GM21723 (cell line): ENCODE measurements around the gene PRPF40A.
"Not testable (repeated sequence)": the region's sequence is repeated elsewhere in the genome, so short reads cannot be mapped to it uniquely, and the experiment has no call there.

Experiments used
- ATAC-seq: cut with Tn5 transposase; IDR thresholded peaks from one replicate; pipeline ENCODE4 v1.9.1; 2021; ENCODE audit warnings: mild to moderate bottlenecking, moderate library complexity; ENCODE audit not compliant: unreplicated experiment

PRPF40A gene

GRCh38 chr2:152717228-152718075, at the start of gene PRPF40A:
Gene PRPF40A (minus strand): TSS chr2:152717461. CDS start chr2:152717439, 22 bp downstream.
- peak; percentile 68 for ATAC-seq

GRCh38 chr2:152766928-152767327, 49.7 kb upstream of the PRPF40A start:
- ATAC-seq = no peak

- ATAC-seq = no peak
These were observed 46.4 kb upstream of the PRPF40A start for GRCh38 chr2:152763651-152764050.

- not testable (repeated sequence) for ATAC-seq
These were observed 45.9 kb upstream of the PRPF40A start for GRCh38 chr2:152763208-152763607.

- ATAC-seq = no peak
These were observed 44.9 kb upstream of the PRPF40A start for GRCh38 chr2:152762202-152762601.

- no peak for ATAC-seq
These were observed 44.0 kb upstream of the PRPF40A start for GRCh38 chr2:152761214-152761613.

- no peak for ATAC-seq
These were observed 42.2 kb upstream of the PRPF40A start for GRCh38 chr2:152759290-152760072.

GRCh38 chr2:152755029-152755428, 37.8 kb upstream of the PRPF40A start:
- ATAC-seq = no peak

- not testable (repeated sequence) for ATAC-seq
These were observed 30.5 kb upstream of the PRPF40A start for GRCh38 chr2:152747751-152748150.

GRCh38 chr2:152743002-152743401, 25.7 kb upstream of the PRPF40A start:
- ATAC-seq = peak; percentile 53

GRCh38 chr2:152740743-152741328, 23.6 kb upstream of the PRPF40A start:
- ATAC-seq = peak; percentile 81

- not testable (repeated sequence) for ATAC-seq
These were observed 22.4 kb upstream of the PRPF40A start for GRCh38 chr2:152739705-152740104.

- ATAC-seq = no peak
These were observed 21.2 kb upstream of the PRPF40A start for GRCh38 chr2:152738438-152738837.

- ATAC-seq = not testable (repeated sequence)
These were observed 20.2 kb upstream of the PRPF40A start for GRCh38 chr2:152737509-152737908.

GRCh38 chr2:152730591-152731333, 13.5 kb upstream of the PRPF40A start:
- peak; percentile 62 for ATAC-seq

GRCh38 chr2:152729844-152730243, 12.6 kb upstream of the PRPF40A start:
- ATAC-seq = no peak

- no peak for ATAC-seq
These were observed 6.7 kb upstream of the PRPF40A start for GRCh38 chr2:152723918-152724317.

GRCh38 chr2:152722639-152723038, 5.4 kb upstream of the PRPF40A start:
- not testable (repeated sequence) for ATAC-seq

- ATAC-seq = no peak
These were observed 3.5 kb upstream of the PRPF40A start for GRCh38 chr2:152720794-152721193.

GRCh38 chr2:152718909-152719645, 1.8 kb upstream of the PRPF40A start:
- peak; percentile 29 for ATAC-seq
